ENCODE results near the gene CAMKV. TPM values are rescaled to one million over a fixed set of nuclear protein-coding genes. Genes with fewer than 3 reads are reported as not detected.
"Not testable (repeated sequence)": the region's sequence is repeated elsewhere in the genome, so short reads cannot be mapped to it uniquely, and the experiment has no call there.

The CAMKV gene
- polyA plus RNA-seq, 1 donor (not counting 4 experiments of a cell fraction or from before 2014, with no cell fraction given), result not detected

DNA sequence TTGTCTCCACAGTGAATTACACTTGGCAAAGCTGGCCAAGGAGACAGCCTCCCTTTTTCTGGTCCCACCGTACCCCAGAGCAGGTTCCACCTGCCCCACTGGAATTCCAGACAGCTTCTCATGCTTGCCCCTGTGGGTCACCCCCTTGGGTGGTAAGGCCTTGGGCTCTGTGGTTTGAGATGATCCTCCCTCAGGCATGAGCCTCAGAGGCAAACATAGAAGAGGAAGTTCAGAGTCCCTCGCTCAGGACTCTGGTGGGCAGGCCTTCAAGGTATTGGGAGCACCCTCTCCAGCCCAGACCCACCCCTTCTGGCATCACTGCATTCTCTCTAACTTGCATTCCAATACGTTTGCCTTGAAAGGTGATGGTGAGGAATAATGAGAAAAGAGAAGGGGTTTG, 38.4 kb downstream of the CAMKV start:
- peaks cover 5 to 17% of the 10 kb centered on the region in 2 experiments for H3K36me3 ChIP-seq (ENCODE audit: control insufficient read depth in 2 of 2, extremely low read depth in 1 of 2, insufficient read depth in 2 of 2, low read length in 2 of 2)
- H3K9ac ChIP-seq (ENCODE audit: control insufficient read depth, extremely low read depth, insufficient read depth, low read length), result no peak overlapping the region
- no peak for FAIRE-seq
- H3K79me2 ChIP-seq (ENCODE audit: control insufficient read depth, insufficient read depth, low read length), result no peaks in the 10 kb centered on the region
- TF ChIP-seq, protein P1, sequence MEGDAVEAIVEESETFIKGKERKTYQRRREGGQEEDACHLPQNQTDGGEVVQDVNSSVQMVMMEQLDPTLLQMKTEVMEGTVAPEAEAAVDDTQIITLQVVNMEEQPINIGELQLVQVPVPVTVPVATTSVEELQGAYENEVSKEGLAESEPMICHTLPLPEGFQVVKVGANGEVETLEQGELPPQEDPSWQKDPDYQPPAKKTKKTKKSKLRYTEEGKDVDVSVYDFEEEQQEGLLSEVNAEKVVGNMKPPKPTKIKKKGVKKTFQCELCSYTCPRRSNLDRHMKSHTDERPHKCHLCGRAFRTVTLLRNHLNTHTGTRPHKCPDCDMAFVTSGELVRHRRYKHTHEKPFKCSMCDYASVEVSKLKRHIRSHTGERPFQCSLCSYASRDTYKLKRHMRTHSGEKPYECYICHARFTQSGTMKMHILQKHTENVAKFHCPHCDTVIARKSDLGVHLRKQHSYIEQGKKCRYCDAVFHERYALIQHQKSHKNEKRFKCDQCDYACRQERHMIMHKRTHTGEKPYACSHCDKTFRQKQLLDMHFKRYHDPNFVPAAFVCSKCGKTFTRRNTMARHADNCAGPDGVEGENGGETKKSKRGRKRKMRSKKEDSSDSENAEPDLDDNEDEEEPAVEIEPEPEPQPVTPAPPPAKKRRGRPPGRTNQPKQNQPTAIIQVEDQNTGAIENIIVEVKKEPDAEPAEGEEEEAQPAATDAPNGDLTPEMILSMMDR (optimal IDR thresholded peaks at IDR 0.05 in 1 of 3, IDR thresholded peaks at IDR 0.05 in 1 of 3, conservative IDR thresholded peaks at IDR 0.05 in 1 of 3; ENCODE audit: extremely low read depth in 1 of 3, insufficient read depth in 2 of 3, low read length in 3 of 3), result no peak
- TF ChIP-seq EZH2 (IDR thresholded peaks at IDR 0.05; ENCODE audit: low read length), result no peak
- no peak overlapping the region for H2AFZ ChIP-seq (ENCODE audit: control insufficient read depth, low read length)
- H3K4me1 ChIP-seq (ENCODE audit: control insufficient read depth, extremely low read depth, insufficient read depth, low read length), result no peaks in the 10 kb centered on the region
- no peaks in the 10 kb centered on the region for H3K27me3 ChIP-seq (ENCODE audit: control insufficient read depth, extremely low read depth, insufficient read depth, low read length)
- no peak for DNase-seq (ENCODE audit: low read depth, low spot score)
- H3K4me3 ChIP-seq (ENCODE audit: control insufficient read depth in 2 of 3, extremely low read depth in 1 of 3, insufficient read depth in 2 of 3, low read depth in 1 of 3, low read length in 3 of 3), result no peak overlapping the region
- no peaks in the 10 kb centered on the region for H4K20me1 ChIP-seq (ENCODE audit: control insufficient read depth, extremely low read depth, insufficient read depth, low read length)
- H3K9me3 ChIP-seq (ENCODE audit: control insufficient read depth, low read depth, low read length), result no peaks in the 10 kb centered on the region
- no peak overlapping the region for H3K27ac ChIP-seq (ENCODE audit: control insufficient read depth, insufficient read depth, low read length)
- dilution Hi-C loops (cut with MboI; ENCODE audit: extremely low pct_ligation_motif_present, low sequenced_read_pairs), result no loop called here
- no peaks in the 10 kb centered on the region for H3K9me1 ChIP-seq (ENCODE audit: control insufficient read depth, extremely low read depth, insufficient read depth, low read length)
- no peak overlapping the region for H3K4me2 ChIP-seq (ENCODE audit: control insufficient read depth, extremely low read depth, insufficient read depth, low read depth, low read length)

DNA sequence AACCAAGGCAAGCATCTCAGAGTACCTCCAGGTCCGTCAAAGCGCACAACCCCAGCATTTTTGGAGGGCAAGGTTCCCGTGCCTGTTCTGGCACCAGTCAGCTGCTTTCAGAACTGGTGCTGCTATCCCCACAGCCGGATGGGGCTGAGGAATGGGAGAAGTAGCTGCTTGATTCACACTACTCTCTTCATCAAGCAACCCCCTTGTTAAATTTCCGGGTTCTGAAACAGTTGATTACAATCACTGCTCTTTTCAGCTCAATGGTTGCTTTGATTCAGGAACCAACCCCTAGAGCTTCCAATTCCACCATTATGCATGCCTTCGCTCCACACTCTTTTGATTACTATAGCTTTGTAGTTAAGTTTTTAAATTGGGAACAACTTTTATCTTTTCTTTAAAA, 43.7 kb downstream of the CAMKV start:
- TF ChIP-seq, protein P1 (optimal IDR thresholded peaks at IDR 0.05 in 1 of 3, IDR thresholded peaks at IDR 0.05 in 1 of 3, conservative IDR thresholded peaks at IDR 0.05 in 1 of 3; ENCODE audit: extremely low read depth in 1 of 3, insufficient read depth in 2 of 3, low read length in 3 of 3), result no peak
- no peak for TF ChIP-seq EZH2 (IDR thresholded peaks at IDR 0.05; ENCODE audit: low read length)
- dilution Hi-C loops (cut with MboI; ENCODE audit: extremely low pct_ligation_motif_present, low sequenced_read_pairs), result no loop called here
- Histone ChIP-seq H3K36me3 (ENCODE audit: control insufficient read depth in 2 of 2, extremely low read depth in 1 of 2, insufficient read depth in 2 of 2, low read length in 2 of 2) (peaks cover 0 to 9% of the 10 kb centered on the region in 2 experiments), H3K9me3 (ENCODE audit: control insufficient read depth, low read depth, low read length) (no peaks in the 10 kb centered on the region), H3K4me1 (ENCODE audit: control insufficient read depth, extremely low read depth, insufficient read depth, low read length) (no peaks in the 10 kb centered on the region), H3K27ac (ENCODE audit: control insufficient read depth, insufficient read depth, low read length) (no peak overlapping the region), H4K20me1 (ENCODE audit: control insufficient read depth, extremely low read depth, insufficient read depth, low read length) (no peaks in the 10 kb centered on the region), H3K79me2 (ENCODE audit: control insufficient read depth, insufficient read depth, low read length) (no peaks in the 10 kb centered on the region), H3K27me3 (ENCODE audit: control insufficient read depth, extremely low read depth, insufficient read depth, low read length) (no peaks in the 10 kb centered on the region), H3K4me2 (ENCODE audit: control insufficient read depth, extremely low read depth, insufficient read depth, low read depth, low read length) (no peak overlapping the region), H3K9ac (ENCODE audit: control insufficient read depth, extremely low read depth, insufficient read depth, low read length) (no peak overlapping the region), H2AFZ (ENCODE audit: control insufficient read depth, low read length) (no peak overlapping the region), H3K4me3 (ENCODE audit: control insufficient read depth in 2 of 3, extremely low read depth in 1 of 3, insufficient read depth in 2 of 3, low read depth in 1 of 3, low read length in 3 of 3) (no peak overlapping the region), H3K9me1 (ENCODE audit: control insufficient read depth, extremely low read depth, insufficient read depth, low read length) (no peaks in the 10 kb centered on the region)
- no peak for DNase-seq (ENCODE audit: low read depth, low spot score)
- FAIRE-seq, result no peak

GRCh38 chr3:49823131-49823530, 46.6 kb downstream of the CAMKV start:
- dilution Hi-C loops (cut with MboI; ENCODE audit: extremely low pct_ligation_motif_present, low sequenced_read_pairs); H3K9ac ChIP-seq (ENCODE audit: control insufficient read depth, extremely low read depth, insufficient read depth, low read length); DNase-seq (ENCODE audit: low read depth, low spot score); H3K27me3 ChIP-seq (ENCODE audit: control insufficient read depth, extremely low read depth, insufficient read depth, low read length); H3K9me1 ChIP-seq (ENCODE audit: control insufficient read depth, extremely low read depth, insufficient read depth, low read length); H2AFZ ChIP-seq (ENCODE audit: control insufficient read depth, low read length); H3K9me3 ChIP-seq (ENCODE audit: control insufficient read depth, low read depth, low read length); H3K4me2 ChIP-seq (ENCODE audit: control insufficient read depth, extremely low read depth, insufficient read depth, low read depth, low read length); H3K36me3 ChIP-seq (ENCODE audit: control insufficient read depth in 2 of 2, extremely low read depth in 1 of 2, insufficient read depth in 2 of 2, low read length in 2 of 2); H3K27ac ChIP-seq (ENCODE audit: control insufficient read depth, insufficient read depth, low read length); H3K4me1 ChIP-seq (ENCODE audit: control insufficient read depth, extremely low read depth, insufficient read depth, low read length); FAIRE-seq; H4K20me1 ChIP-seq (ENCODE audit: control insufficient read depth, extremely low read depth, insufficient read depth, low read length); H3K4me3 ChIP-seq (ENCODE audit: control insufficient read depth in 2 of 3, extremely low read depth in 1 of 3, insufficient read depth in 2 of 3, low read depth in 1 of 3, low read length in 3 of 3); H3K79me2 ChIP-seq (ENCODE audit: control insufficient read depth, insufficient read depth, low read length): not testable (repeated sequence)

All from keratinocyte (primary cell).